ENCODE results near the gene PSMA5.
"Not testable (repeated sequence)": the region's sequence is repeated elsewhere in the genome, so short reads cannot be mapped to it uniquely, and the experiment has no call there.

Gene PSMA5

GRCh38 chr1:109391626-109392025, 34.6 kb downstream of the PSMA5 start:
- DNase-seq, result no peak

GRCh38 chr1:109391157-109391556, 35.1 kb downstream of the PSMA5 start:
- no peak for DNase-seq

GRCh38 chr1:109389638-109390341, 36.5 kb downstream of the PSMA5 start:
- no peak for DNase-seq

- DNase-seq, result no peak
These were observed 37.2 kb downstream of the PSMA5 start for GRCh38 chr1:109388884-109389637.

GRCh38 chr1:109388208-109388711, 38.0 kb downstream of the PSMA5 start:
- DNase-seq, result no peak

- no peak for DNase-seq
These were observed 40.1 kb downstream of the PSMA5 start for GRCh38 chr1:109386054-109386717.

- peak; percentile 27 for DNase-seq
These were observed 40.8 kb downstream of the PSMA5 start for GRCh38 chr1:109385417-109385816.

- no peak for DNase-seq
These were observed 42.4 kb downstream of the PSMA5 start for GRCh38 chr1:109383854-109384253.

GRCh38 chr1:109383087-109383779, 43.0 kb downstream of the PSMA5 start:
- no peak for DNase-seq

- no peak for DNase-seq
These were observed 44.7 kb downstream of the PSMA5 start for GRCh38 chr1:109381573-109381972.

GRCh38 chr1:109379907-109380306, 46.3 kb downstream of the PSMA5 start:
- no peak for DNase-seq

- no peak for DNase-seq
These were observed 46.8 kb downstream of the PSMA5 start for GRCh38 chr1:109379422-109379821.

- no peak for DNase-seq
These were observed 48.5 kb downstream of the PSMA5 start for GRCh38 chr1:109377698-109378097.

- DNase-seq, result not testable (repeated sequence)
These were observed 52.6 kb downstream of the PSMA5 start for GRCh38 chr1:109373696-109374095.

GRCh38 chr1:109373126-109373525, 53.1 kb downstream of the PSMA5 start:
- DNase-seq, result no peak

GRCh38 chr1:109372281-109372680, 54.0 kb downstream of the PSMA5 start:
- DNase-seq, result no peak

GRCh38 chr1:109371341-109371739, 54.9 kb downstream of the PSMA5 start:
- no peak for DNase-seq

- no peak for DNase-seq
These were observed 55.4 kb downstream of the PSMA5 start for GRCh38 chr1:109370712-109371340.

- no peak for DNase-seq
These were observed 57.0 kb downstream of the PSMA5 start for GRCh38 chr1:109369167-109369746.

- DNase-seq, result no peak
These were observed 57.8 kb downstream of the PSMA5 start for GRCh38 chr1:109368464-109368863.

GRCh38 chr1:109367626-109368025, 58.6 kb downstream of the PSMA5 start:
- DNase-seq, result no peak

- no peak for DNase-seq
These were observed 60.5 kb downstream of the PSMA5 start for GRCh38 chr1:109365642-109366204.

All from NCI-H1092 (cell line).